Parathyroid adenoma (tissue), 2 donors: ENCODE data around the gene TFEB.

Experiments used
- H2AFZ ChIP-seq: fragments of 300-600 bp; sonication (generic); one replicate; pipeline ENCODE4 v1.7.0; 2017; ENCODE audit warnings: antibody characterized with exemption, mild to moderate bottlenecking
- H3K27ac ChIP-seq: fragments of 300-600 bp; sonication (generic); one replicate; pipeline ENCODE4 v1.7.0; 2017
- H3K27me3 ChIP-seq: fragments of 300-600 bp; sonication (generic); one replicate; pipeline ENCODE4 v1.7.0; 2017; ENCODE audit warnings: low read length; ENCODE audit not compliant: control insufficient read depth, insufficient read depth
- H3K36me3 ChIP-seq: fragments of 300-600 bp; sonication (generic); one replicate; pipeline ENCODE4 v1.7.0; 2017; ENCODE audit warnings: low read length; ENCODE audit not compliant: control insufficient read depth, insufficient read depth
- H3K4me1 ChIP-seq: fragments of 300-600 bp; sonication (generic); one replicate; pipeline ENCODE4 v1.7.0; 2017; ENCODE audit warnings: control low read depth
- H3K4me2 ChIP-seq: fragments of 300-600 bp; sonication (generic); one replicate; pipeline ENCODE4 v1.7.0; 2017; ENCODE audit warnings: low read length
- H3K4me3 ChIP-seq: fragments of 300-600 bp; sonication (generic); one replicate; pipeline ENCODE4 v1.7.0; 2017; ENCODE audit warnings: low read depth, low read length
- H3K79me2 ChIP-seq: fragments of 300-600 bp; sonication (generic); one replicate; pipeline ENCODE4 v1.7.0; 2017; ENCODE audit warnings: control low read depth
- H3K9ac ChIP-seq: fragments of 300-600 bp; sonication (generic); one replicate; pipeline ENCODE4 v1.7.0; 2017; ENCODE audit warnings: mild to moderate bottlenecking
- H3K9me3 ChIP-seq: fragments of 300-600 bp; sonication (generic); one replicate; pipeline ENCODE4 v1.7.0; 2017; ENCODE audit warnings: low read length; ENCODE audit not compliant: control insufficient read depth
- TF ChIP-seq, protein P1 (sequence below): fragments of 300-600 bp; sonication (generic); IDR thresholded peaks from one replicate; pipeline ENCODE4 v1.7.0; 2017; ENCODE audit warnings: antibody characterized with exemption, mild to moderate bottlenecking
- donor health status: primary hyperparathyroidism.

The TFEB gene

DNA sequence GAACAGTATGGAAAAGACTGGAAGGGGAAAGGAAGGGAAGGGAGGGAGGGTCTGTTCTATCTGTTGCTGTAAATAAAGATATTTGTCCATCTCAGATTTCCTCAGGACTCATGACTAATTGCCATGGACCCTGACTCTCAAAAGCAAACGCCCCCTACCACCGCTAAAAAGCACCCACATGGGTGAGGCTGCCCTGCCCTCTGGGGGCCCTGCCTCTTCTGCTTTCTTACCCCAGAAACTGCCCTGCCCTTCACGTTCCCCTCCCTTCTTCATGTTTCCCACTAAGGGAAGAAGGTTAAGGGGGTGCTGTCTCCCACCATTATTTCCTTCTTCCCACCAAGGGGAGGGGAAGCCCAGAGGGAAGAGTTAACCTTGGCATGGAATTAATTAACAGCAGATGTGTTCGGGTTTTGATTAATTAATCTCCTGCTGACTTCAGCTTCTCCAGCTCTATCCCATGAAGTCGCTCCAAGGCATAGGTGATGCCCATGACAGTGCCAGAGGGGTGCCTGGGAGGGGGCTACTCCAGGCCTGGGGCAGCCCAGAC, 81.2 kb downstream of the TFEB start:
- Histone ChIP-seq H2AFZ (no peak overlapping the region), H3K79me2 (no peaks in the 10 kb centered on the region), H3K9ac (no peak overlapping the region), H3K4me3 (no peak overlapping the region), H3K27ac (no peak overlapping the region), H3K36me3 (no peaks in the 10 kb centered on the region), H3K4me1 (no peaks in the 10 kb centered on the region), H3K4me2 (no peak overlapping the region), H3K9me3 (no peaks in the 10 kb centered on the region), H3K27me3 (no peaks in the 10 kb centered on the region)
- TF ChIP-seq, protein P1, sequence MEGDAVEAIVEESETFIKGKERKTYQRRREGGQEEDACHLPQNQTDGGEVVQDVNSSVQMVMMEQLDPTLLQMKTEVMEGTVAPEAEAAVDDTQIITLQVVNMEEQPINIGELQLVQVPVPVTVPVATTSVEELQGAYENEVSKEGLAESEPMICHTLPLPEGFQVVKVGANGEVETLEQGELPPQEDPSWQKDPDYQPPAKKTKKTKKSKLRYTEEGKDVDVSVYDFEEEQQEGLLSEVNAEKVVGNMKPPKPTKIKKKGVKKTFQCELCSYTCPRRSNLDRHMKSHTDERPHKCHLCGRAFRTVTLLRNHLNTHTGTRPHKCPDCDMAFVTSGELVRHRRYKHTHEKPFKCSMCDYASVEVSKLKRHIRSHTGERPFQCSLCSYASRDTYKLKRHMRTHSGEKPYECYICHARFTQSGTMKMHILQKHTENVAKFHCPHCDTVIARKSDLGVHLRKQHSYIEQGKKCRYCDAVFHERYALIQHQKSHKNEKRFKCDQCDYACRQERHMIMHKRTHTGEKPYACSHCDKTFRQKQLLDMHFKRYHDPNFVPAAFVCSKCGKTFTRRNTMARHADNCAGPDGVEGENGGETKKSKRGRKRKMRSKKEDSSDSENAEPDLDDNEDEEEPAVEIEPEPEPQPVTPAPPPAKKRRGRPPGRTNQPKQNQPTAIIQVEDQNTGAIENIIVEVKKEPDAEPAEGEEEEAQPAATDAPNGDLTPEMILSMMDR = no peak

DNA sequence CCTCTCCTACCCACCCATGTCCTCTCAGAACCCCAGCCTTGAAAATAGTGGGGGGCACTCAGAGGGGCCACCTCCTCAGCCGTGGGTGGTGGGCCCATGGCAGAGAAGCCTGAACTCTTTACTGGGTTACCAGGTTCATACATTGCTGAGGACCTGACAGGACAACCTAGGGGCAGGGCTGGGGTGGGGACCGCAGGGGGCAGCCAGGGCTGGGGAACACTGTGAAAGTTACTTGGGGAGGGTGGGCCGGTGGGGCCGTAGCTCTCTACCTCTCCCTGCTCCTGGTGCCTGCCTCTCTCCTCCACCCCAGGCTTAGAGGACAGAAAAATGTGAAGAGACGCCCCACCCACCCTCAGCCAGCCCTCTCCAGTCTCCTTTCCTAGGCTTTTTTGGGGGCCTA, 81.7 kb downstream of the TFEB start:
- H2AFZ ChIP-seq = no peak overlapping the region
- H3K9ac ChIP-seq = no peak overlapping the region
- H3K9me3 ChIP-seq = no peaks in the 10 kb centered on the region
- H3K27ac ChIP-seq = no peak overlapping the region
- TF ChIP-seq, protein P1 = no peak
- H3K79me2 ChIP-seq = no peaks in the 10 kb centered on the region
- H3K36me3 ChIP-seq = no peaks in the 10 kb centered on the region
- H3K27me3 ChIP-seq = no peaks in the 10 kb centered on the region
- H3K4me2 ChIP-seq = no peak overlapping the region
- H3K4me3 ChIP-seq = no peak overlapping the region
- no peaks in the 10 kb centered on the region for H3K4me1 ChIP-seq

DNA sequence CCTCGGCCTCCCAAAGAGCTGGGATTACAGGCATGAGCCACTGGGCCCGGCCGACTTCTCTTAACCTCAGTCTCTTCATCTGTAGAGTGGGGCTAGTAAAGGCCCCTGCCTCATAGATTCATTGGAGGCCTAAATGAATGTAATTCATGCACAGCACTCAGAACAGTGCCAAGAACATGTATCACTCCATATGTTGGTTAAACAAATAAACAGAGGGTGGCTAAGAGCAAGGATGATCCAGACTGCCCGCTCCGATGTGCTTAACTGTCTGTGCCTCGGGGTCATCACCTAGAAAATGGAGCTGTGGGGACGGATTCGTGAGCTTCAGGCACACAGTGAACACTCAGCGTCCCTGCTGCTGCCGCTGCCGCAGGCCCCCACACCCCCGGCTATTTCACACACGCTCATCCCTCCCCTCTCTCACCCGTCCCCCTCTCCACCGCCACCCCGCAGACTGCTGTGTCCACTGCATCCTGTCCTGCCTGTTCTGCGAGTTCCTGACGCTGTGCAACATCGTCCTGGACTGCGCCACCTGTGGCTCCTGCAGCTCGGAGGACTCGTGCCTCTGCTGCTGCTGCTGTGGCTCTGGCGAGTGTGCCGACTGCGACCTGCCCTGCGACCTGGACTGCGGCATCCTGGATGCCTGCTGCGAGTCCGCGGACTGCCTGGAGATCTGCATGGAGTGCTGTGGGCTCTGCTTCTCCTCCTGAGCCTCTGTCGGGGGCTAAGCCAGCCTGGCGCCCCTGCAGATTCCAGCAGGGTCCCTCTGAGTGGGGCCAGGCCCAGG, 82.3 kb downstream of the TFEB start:
- Histone ChIP-seq H2AFZ (no peak overlapping the region), H3K79me2 (no peaks in the 10 kb centered on the region), H3K27me3 (no peaks in the 10 kb centered on the region), H3K9ac (no peak overlapping the region), H3K9me3 (no peaks in the 10 kb centered on the region), H3K4me2 (no peak overlapping the region), H3K4me3 (no peak overlapping the region), H3K27ac (no peak overlapping the region), H3K4me1 (no peaks in the 10 kb centered on the region), H3K36me3 (no peaks in the 10 kb centered on the region)
- TF ChIP-seq, protein P1 = no peak

DNA sequence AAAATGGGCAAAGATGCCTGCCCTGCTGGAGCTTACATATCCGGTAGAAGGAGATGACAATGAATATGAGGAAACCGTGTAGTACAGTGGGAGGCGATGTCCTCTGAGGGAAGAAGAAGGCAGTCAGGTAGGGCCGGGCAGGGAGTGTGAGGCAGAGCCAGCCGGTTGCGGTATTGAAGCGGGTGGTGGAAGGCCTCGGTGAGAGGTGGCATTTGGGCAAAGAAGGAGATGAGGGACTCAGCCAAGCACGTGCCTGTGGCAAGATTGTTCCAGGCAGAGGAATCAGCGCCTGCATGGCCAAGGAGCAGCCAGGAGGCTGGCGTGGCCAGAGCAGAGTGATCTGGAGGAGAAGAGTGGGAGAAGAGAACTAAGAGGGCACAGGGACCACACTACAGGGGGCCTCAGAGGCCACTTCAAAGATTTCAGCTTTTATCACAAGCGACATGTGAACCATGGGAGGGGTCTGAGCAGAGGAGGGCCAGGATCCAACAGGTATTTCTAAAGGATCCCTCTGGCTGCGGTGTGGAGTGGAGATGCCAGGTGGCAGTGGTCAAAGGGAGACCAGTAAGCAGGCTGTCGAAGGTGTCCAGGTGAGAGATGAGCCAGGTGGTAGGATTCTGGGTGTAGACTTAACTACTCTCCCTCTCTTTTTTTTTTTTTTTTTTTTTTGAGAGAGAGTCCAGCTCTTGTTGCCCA, 83.3 kb downstream of the TFEB start:
- H3K27me3 ChIP-seq = no peaks in the 10 kb centered on the region
- H3K4me2 ChIP-seq = no peak overlapping the region
- no peaks in the 10 kb centered on the region for H3K4me1 ChIP-seq
- H3K9ac ChIP-seq = no peak overlapping the region
- H2AFZ ChIP-seq = no peak overlapping the region
- H3K79me2 ChIP-seq = no peaks in the 10 kb centered on the region
- no peaks in the 10 kb centered on the region for H3K36me3 ChIP-seq
- no peak overlapping the region for H3K4me3 ChIP-seq
- H3K27ac ChIP-seq = no peak overlapping the region
- no peaks in the 10 kb centered on the region for H3K9me3 ChIP-seq
- TF ChIP-seq, protein P1 = no peak
